ENCODE data around the gene RBM18. TPM values are rescaled to one million over a fixed set of nuclear protein-coding genes. Genes with fewer than 3 reads are reported as not detected.

RBM18 gene
- total and polyA plus RNA-seq, 12 donors, result 3.4 to 39.1 (median 16.4) TPM

- 23 to 41% (median 36%) methylated on average over 14 to 18 of the region's 18 CpGs for WGBS, 4 donors
- intact Hi-C loops (cut with DNase I), result no loop called here
- Histone ChIP-seq H3K9me3 (replicated peaks in 1 of 3) (no peaks in the 10 kb centered on the region), H3K4me1 (replicated peaks in 1 of 2) (peaks cover 7 to 19% of the 10 kb centered on the region in 2 donors), H3K27me3 (peaks cover 90% of the 10 kb centered on the region), H3K27ac (no peak overlapping the region), H3K36me3 (replicated peaks in 1 of 2) (no peaks in the 10 kb centered on the region), H3K4me3 (no peak overlapping the region)
- TF ChIP-seq POLR2A (IDR thresholded peaks at IDR 0.05) (no peak), CTCF (IDR thresholded peaks at IDR 0.05) (no peak)
- DNase-seq, result peak in 1 of 7 donors; percentile 35
These were observed 43.9 kb downstream of the RBM18 start for GRCh38 chr9:122220673-122221182.

DNA sequence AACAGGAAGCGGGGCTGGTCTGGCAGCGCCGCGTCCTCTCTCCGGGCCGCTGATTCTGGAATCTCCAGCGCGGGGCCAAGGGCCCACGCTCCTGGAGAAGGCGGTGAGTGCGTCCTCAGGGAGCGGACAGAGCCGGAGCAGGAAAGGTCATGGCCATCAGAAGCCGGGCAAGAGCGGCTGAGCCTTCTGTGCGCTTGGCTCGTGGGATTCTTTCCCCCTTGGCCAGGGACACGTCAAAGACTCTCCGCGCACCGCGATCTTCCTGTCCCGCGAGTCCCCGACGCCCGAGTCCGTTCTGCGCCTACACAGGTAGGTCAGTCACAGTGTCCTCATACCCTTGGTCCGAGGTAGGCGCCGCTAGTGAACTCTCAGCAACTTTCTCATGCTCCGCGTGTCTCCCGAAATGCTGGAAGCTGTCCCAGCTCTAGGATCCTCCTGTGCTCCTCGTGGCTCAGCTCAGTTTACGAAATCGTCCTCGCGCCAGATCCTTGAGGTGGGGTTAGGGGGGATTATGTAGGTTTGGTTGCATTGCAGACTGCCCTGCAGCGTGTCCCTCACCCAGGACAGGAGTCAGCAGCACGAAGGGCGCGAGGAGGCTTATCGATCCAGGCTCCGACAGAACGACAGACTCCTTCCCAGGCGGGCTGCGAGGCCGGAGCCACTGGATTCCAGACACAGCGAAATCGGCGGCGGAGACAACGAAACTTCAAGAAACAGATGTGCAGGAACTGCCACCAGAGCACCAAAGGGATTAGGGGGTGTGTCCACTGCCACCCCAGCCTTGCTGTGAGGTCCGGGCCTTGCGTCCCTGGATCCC, 44.6 kb downstream of the RBM18 start:
- 13 to 28% (median 18%) methylated on average over 39 to 57 of the region's 57 CpGs for WGBS, 4 donors
- Histone ChIP-seq H3K27me3 (peaks cover 85% of the 10 kb centered on the region), H3K4me3 (peak overlapping the region in 1 of 4 donors; percentile 20), H3K27ac (no peak overlapping the region), H3K4me1 (replicated peaks in 1 of 2) (peaks cover 7 to 19% of the 10 kb centered on the region in 2 donors), H3K9me3 (replicated peaks in 1 of 3) (no peaks in the 10 kb centered on the region), H3K36me3 (replicated peaks in 1 of 2) (no peaks in the 10 kb centered on the region)
- TF ChIP-seq CTCF (IDR thresholded peaks at IDR 0.05), result no peak
- no peak for TF ChIP-seq POLR2A (IDR thresholded peaks at IDR 0.05)
- DNase-seq, result peak in 2 of 7 donors; percentile 13 to 50
- intact Hi-C loops (cut with DNase I), result no loop called here

DNA sequence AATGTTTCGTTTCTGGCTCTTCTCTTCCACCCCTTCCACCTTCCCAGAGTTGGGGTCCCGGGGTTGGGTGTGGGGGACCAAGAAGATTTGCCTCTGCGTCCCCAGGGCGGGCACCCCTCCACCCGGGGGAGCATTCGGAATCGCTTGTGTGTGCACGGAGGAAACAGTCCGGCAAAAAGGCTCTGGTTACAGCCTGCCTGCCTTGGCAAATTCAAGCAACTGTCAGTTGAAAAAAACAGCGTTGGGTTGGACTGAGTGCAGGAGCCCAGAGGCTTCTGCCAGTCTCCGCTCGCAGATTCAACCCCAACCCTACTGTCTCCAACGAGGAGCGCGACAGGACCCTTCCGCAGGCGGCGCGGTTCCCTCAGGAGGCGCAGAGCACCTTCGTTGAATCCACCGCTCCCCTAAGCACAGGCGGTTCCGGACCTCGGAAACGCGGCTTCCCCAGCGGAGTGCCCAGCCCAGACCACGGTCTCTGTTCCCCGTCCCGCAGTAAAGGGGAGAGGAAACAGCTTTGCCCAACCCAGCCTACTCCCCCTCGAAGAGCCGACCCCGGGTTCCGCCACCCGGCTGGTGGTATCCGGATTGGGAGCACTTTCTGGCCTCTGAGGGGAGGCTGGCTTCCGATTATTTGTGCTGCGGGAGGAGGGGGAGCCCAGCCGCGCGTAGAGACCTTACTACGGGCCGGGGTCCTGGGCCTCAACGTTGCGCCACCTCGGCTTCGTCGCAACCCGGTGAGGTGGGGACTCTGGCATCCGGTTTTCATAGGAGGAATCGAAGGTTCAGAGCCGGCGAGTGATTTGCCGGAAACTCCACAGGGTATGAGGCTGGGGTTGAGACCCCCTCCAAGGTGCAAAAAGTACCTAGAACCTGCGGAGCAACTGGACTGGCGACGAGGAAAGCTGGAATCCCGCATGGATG, 45.4 kb downstream of the RBM18 start:
- Histone ChIP-seq H3K4me3 (peak overlapping the region in 1 of 4 donors; percentile 20), H3K27me3 (peaks cover 78% of the 10 kb centered on the region), H3K36me3 (replicated peaks in 1 of 2) (no peaks in the 10 kb centered on the region), H3K4me1 (replicated peaks in 1 of 2) (peaks cover 9 to 20% of the 10 kb centered on the region in 2 donors), H3K9me3 (replicated peaks in 1 of 3) (no peaks in the 10 kb centered on the region), H3K27ac (no peak overlapping the region)
- intact Hi-C loops (cut with DNase I), result no loop called here
- 9 to 13% (median 9%) methylated on average over 37 to 59 of the region's 59 CpGs for WGBS, 4 donors
- no peak for TF ChIP-seq CTCF (IDR thresholded peaks at IDR 0.05)
- no peak for DNase-seq
